Fibroblast of the aortic adventitia (primary cell): ENCODE data around the gene DLX3. TPM values are rescaled to one million over a fixed set of nuclear protein-coding genes. Genes with fewer than 3 reads are reported as not detected.

Experiments
- DNase-seq: peaks from one replicate; pipeline ENCODE4 v3.0.0-alpha.2; 2010; ENCODE audit warnings: low read depth
- H3K4me3 ChIP-seq: 2 replicates; pipeline ENCODE4 v1.5.1; 2011; ENCODE audit warnings: low read depth, mild to moderate bottlenecking, control low read depth, low read length, moderate library complexity
- CTCF ChIP-seq: IDR thresholded peaks from 2 replicates; pipeline ENCODE4 v1.5.1; 2011; ENCODE audit warnings: mild to moderate bottlenecking, low read length, control low read depth, inconsistent platforms; ENCODE audit not compliant: insufficient read depth
- total RNA-seq: library from RNA; depleted of rRNA; stranded (reverse); fragments of >200 nt; gene quantifications from 2 replicates; pipeline ENCODE4 v1.2.3, GENCODE V29; 2012; ENCODE audit warnings: low replicate concordance

DLX3 gene
- total RNA-seq, 1 donor, result not detected

GRCh38 chr17:49958723-49959122 lies 36.3 kb downstream of the DLX3 start:
- TF ChIP-seq CTCF, result no peak
- H3K4me3 ChIP-seq, result no peak overlapping the region
- DNase-seq, result no peak

DNA sequence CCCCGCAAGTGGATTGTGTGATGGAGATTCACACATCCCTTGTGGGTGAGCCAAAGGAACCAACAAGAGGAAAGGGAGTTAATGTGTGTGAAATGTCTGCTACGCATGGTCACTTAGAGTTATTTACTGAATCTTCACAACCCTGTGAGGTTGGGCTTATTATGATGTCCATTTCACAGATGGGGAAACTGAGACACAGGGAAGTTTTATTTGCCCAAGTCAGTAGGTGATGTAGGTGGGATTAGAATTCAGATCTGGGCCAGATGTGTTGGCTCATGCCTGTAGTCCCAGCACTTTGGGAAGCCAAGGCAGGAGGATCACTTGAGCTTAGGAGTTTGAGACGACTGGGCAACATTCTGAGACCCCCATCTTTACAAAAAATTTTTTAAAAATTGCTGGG lies 37.7 kb downstream of the DLX3 start:
- no peak overlapping the region for H3K4me3 ChIP-seq
- no peak for TF ChIP-seq CTCF
- no peak for DNase-seq

DNA sequence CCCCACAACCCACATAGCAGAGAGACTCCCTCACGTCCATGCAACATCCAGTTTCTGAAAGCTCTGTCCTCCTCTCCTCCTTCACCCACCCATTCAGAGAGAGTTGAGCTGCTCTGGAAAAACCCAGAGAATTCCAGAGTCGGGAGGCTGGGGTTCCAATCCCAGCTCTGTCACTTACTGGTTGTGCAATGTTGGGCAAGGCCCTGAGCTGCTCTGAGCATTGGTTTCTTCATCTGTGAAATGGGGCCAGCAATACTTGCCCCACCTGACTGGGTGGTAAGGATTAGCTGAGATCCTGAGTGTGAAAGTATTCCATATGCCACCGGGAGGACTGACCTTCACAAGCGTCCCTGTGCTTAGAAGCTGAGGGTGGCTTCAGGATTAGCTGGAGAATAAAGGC lies 38.2 kb downstream of the DLX3 start:
- H3K4me3 ChIP-seq, result no peak overlapping the region
- no peak for TF ChIP-seq CTCF
- DNase-seq, result no peak

- no peak for TF ChIP-seq CTCF
- no peak overlapping the region for H3K4me3 ChIP-seq
- DNase-seq, result no peak
Measured at GRCh38 chr17:49955157-49955556, 39.9 kb downstream of the DLX3 start.

DNA sequence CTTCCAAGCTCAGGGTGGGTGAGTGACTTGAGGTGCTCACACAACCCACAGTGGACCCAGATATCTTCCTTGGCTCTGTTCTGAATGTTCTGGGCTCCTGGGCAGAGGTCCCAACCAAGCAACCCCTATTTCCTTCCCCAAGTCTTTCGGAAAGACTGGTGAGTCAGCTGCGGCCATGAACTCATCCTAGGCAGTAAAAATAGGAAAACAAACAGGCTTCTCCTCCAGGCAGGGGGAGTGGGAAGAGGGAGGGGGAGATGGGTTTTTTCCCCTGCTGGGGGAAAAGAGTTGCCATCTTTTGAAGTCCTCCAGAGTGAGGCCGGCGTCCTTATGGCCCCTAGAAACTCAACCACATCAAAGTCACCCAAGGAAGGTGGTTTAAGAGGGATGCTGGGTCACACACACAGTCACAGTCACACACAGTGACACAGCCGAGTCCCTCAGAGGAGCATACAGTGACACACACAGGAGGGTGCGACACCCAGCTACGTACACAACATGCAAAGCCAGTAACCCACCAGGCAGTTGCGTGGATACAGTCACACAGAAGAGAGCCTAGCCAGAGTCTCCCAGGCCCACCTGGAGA lies 42.0 kb downstream of the DLX3 start:
- no peak overlapping the region for H3K4me3 ChIP-seq
- no peak for TF ChIP-seq CTCF
- no peak for DNase-seq

GRCh38 chr17:49952209-49952911 lies 42.7 kb downstream of the DLX3 start:
- H3K4me3 ChIP-seq, result no peak overlapping the region
- TF ChIP-seq CTCF, result peak; percentile 91
- peak; percentile 55 for DNase-seq
